ENCODE results near the gene DNM1. TPM values are rescaled to one million over a fixed set of nuclear protein-coding genes. Genes with fewer than 3 reads are reported as not detected.

The DNM1 gene
- total and polyA plus RNA-seq, 2 donors (not counting 3 experiments of a cell fraction or from before 2014, with no cell fraction given) = 0.59 to 2.9 TPM

DNA sequence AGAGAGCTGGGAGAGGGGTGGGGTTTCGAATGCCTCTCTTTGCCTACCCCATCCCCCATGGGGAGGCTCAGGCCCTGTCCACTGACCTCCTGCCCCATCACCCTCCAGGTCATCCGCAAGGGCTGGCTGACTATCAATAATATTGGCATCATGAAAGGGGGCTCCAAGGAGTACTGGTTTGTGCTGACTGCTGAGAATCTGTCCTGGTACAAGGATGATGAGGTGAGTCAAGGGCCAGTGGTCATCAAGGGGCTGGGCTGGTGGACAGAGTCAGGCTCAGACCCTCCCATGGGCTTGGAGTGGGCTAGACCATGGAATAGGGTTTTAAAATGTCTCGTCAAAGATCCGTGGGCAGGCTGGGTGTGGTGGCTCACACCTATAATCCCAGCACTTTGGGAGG is 38.9 kb downstream of the DNM1 start:
- intact Hi-C loops (cut with micrococcal nuclease) = no loop called here
- POLR2A ChIA-PET = interaction anchor here (0.6 kb wide), 1 partner anchor 105 kb away, joined by 5 read pairs; no protein-coding TSS in a partner anchor
- no TSS peak for BruUV-seq (replicated peaks)

GRCh38 chr9:128242828-128243214 is 39.6 kb downstream of the DNM1 start:
- H3K27ac ChIP-seq (ENCODE audit: insufficient read depth, low read depth, low read length) = no peak overlapping the region
- no peak overlapping the region for H2AFZ ChIP-seq (ENCODE audit: low read depth, low read length)
- no peaks in the 10 kb centered on the region for H3K9me3 ChIP-seq (replicated peaks; ENCODE audit: control insufficient read depth, insufficient read depth, low read length)
- H3K4me3 ChIP-seq (replicated peaks in 1 of 3; ENCODE audit: insufficient read depth in 1 of 3, low read depth in 1 of 3, low read length in 3 of 3) = no peak overlapping the region
- ChIA-PET CTCF (no interaction called here), POLR2A (interaction anchor here (0.6 kb wide), 1 partner anchor 106 kb away, joined by 5 read pairs; no protein-coding TSS in a partner anchor)
- dilution Hi-C loops (cut with MboI; ENCODE audit: extremely low pct_ligation_motif_present, low sequenced_read_pairs) = no loop called here
- intact Hi-C loops (cut with micrococcal nuclease) = no loop called here
- H3K9ac ChIP-seq (replicated peaks; ENCODE audit: extremely low read depth, insufficient read depth, low read length) = no peak overlapping the region
- peaks cover 13% of the 10 kb centered on the region for H3K4me1 ChIP-seq (ENCODE audit: control insufficient read depth, extremely low read depth, insufficient read depth, low read length)
- H3K4me2 ChIP-seq (ENCODE audit: insufficient read depth, low read length) = no peak overlapping the region
- no TSS peak for BruUV-seq (replicated peaks)
- H3K36me3 ChIP-seq (ENCODE audit: control insufficient read depth in 2 of 2, extremely low read depth in 1 of 2, insufficient read depth in 2 of 2, low read length in 2 of 2) = no peaks in the 10 kb centered on the region
- H3K27me3 ChIP-seq (ENCODE audit: control insufficient read depth in 2 of 2, insufficient read depth in 2 of 2, low read length in 2 of 2) = no peaks in the 10 kb centered on the region
- H3K9me1 ChIP-seq (replicated peaks; ENCODE audit: control insufficient read depth, extremely low read depth, insufficient read depth, low read length) = no peaks in the 10 kb centered on the region
- H4K20me1 ChIP-seq (replicated peaks; ENCODE audit: control insufficient read depth, extremely low read depth, insufficient read depth, low read length) = no peaks in the 10 kb centered on the region
- FAIRE-seq (no peak), DNase-seq (ENCODE audit: low read depth, low spot score) (no peak)
- no peak for TF ChIP-seq CTCF (IDR thresholded peaks at IDR 0.05; ENCODE audit: extremely low read depth in 1 of 2, insufficient read depth in 1 of 2, low read depth in 1 of 2, low read length in 2 of 2)
- TF ChIP-seq MAX (IDR thresholded peaks at IDR 0.05; ENCODE audit: insufficient read depth, insufficient read length) = no peak
- no peak for TF ChIP-seq POLR2AphosphoS5 (IDR thresholded peaks at IDR 0.05; ENCODE audit: insufficient read depth, low read depth, low read length)
- no peak for TF ChIP-seq POLR2A (IDR thresholded peaks at IDR 0.05; ENCODE audit: low read depth, low read length)
- no peak for TF ChIP-seq GATA2 (IDR thresholded peaks at IDR 0.05; ENCODE audit: insufficient read depth, insufficient read length, low read depth, low read length)
- no peak for TF ChIP-seq JUN (IDR thresholded peaks at IDR 0.05; ENCODE audit: borderline replicate concordance, insufficient read depth, insufficient read length, low read depth)
- no peak for TF ChIP-seq MYC (IDR thresholded peaks at IDR 0.05; ENCODE audit: low read depth, low read length)
- TF ChIP-seq EZH2 (IDR thresholded peaks at IDR 0.05; ENCODE audit: borderline replicate concordance, low read depth, low read length, severe bottlenecking) = no peak
- TF ChIP-seq FOS (IDR thresholded peaks at IDR 0.05; ENCODE audit: borderline replicate concordance, insufficient read depth, low read length) = no peak
- H3K79me2 ChIP-seq (ENCODE audit: control insufficient read depth, insufficient read depth, low read length) = no peaks in the 10 kb centered on the region

More for the DNA sequence above, 38.9 kb downstream of the DNM1 start:
- H3K27me3 ChIP-seq (ENCODE audit: control insufficient read depth in 2 of 2, insufficient read depth in 2 of 2, low read length in 2 of 2) = no peaks in the 10 kb centered on the region
- H3K4me1 ChIP-seq (ENCODE audit: control insufficient read depth, extremely low read depth, insufficient read depth, low read length) = peaks cover 13% of the 10 kb centered on the region
- dilution Hi-C loops (cut with MboI; ENCODE audit: extremely low pct_ligation_motif_present, low sequenced_read_pairs) = no loop called here
- H3K36me3 ChIP-seq (ENCODE audit: control insufficient read depth in 2 of 2, extremely low read depth in 1 of 2, insufficient read depth in 2 of 2, low read length in 2 of 2) = no peaks in the 10 kb centered on the region
- H2AFZ ChIP-seq (ENCODE audit: low read depth, low read length) = no peak overlapping the region
- no peak for TF ChIP-seq JUN (IDR thresholded peaks at IDR 0.05; ENCODE audit: borderline replicate concordance, insufficient read depth, insufficient read length, low read depth)
- no peaks in the 10 kb centered on the region for H4K20me1 ChIP-seq (replicated peaks; ENCODE audit: control insufficient read depth, extremely low read depth, insufficient read depth, low read length)
- CTCF ChIA-PET = interaction anchor here (1.1 to 1.5 kb wide), 2 partner anchors 17 to 58 kb away, joined by 3 to 5 read pairs; no protein-coding TSS in a partner anchor
- no peaks in the 10 kb centered on the region for H3K9me3 ChIP-seq (replicated peaks; ENCODE audit: control insufficient read depth, insufficient read depth, low read length)
- H3K9ac ChIP-seq (replicated peaks; ENCODE audit: extremely low read depth, insufficient read depth, low read length) = no peak overlapping the region
- DNase-seq (ENCODE audit: low read depth, low spot score) = no peak
- no peaks in the 10 kb centered on the region for H3K9me1 ChIP-seq (replicated peaks; ENCODE audit: control insufficient read depth, extremely low read depth, insufficient read depth, low read length)
- no peaks in the 10 kb centered on the region for H3K79me2 ChIP-seq (ENCODE audit: control insufficient read depth, insufficient read depth, low read length)
- FAIRE-seq = no peak
- H3K4me2 ChIP-seq (ENCODE audit: insufficient read depth, low read length) = no peak overlapping the region
- H3K27ac ChIP-seq (ENCODE audit: insufficient read depth, low read depth, low read length) = no peak overlapping the region
- H3K4me3 ChIP-seq (replicated peaks in 1 of 3; ENCODE audit: insufficient read depth in 1 of 3, low read depth in 1 of 3, low read length in 3 of 3) = no peak overlapping the region
